Fibroblast of skin of scalp (primary cell): ENCODE data around the gene FAM171A1.
"Not testable (repeated sequence)": the region's sequence is repeated elsewhere in the genome, so short reads cannot be mapped to it uniquely, and the experiment has no call there.

Experiments used
- DNase-seq: peaks from one replicate; pipeline ENCODE4 v3.0.0-alpha.2; 2013

FAM171A1 gene

GRCh38 chr10:15280974-15281373 lies 90.1 kb downstream of the FAM171A1 start:
- DNase-seq: no peak

- peak; percentile 40 for DNase-seq
These were observed 90.6 kb downstream of the FAM171A1 start for GRCh38 chr10:15280462-15280861.

GRCh38 chr10:15279236-15279635 lies 91.9 kb downstream of the FAM171A1 start:
- DNase-seq: no peak

- no peak for DNase-seq
These were observed 92.3 kb downstream of the FAM171A1 start for GRCh38 chr10:15278786-15279185.

DNA sequence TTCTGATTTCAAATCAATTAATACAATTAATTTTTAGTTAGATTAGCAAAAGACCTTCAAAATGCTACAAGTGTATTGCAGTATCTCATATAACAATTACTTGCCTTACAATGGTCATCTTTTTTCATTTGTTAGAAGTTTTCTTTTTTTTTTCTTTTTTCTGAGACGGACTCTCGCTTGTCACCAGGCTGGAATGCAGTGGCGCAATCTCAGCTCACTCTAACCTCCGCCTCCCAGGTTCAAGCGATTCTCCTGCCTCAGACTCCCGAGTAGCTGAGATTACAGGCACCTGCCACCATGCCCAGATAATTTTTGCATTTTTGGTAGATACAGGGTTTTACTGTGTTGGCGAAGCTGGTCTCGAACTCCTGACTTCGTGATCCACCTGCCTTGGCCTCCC lies 95.0 kb downstream of the FAM171A1 start:
- not testable (repeated sequence) for DNase-seq

DNA sequence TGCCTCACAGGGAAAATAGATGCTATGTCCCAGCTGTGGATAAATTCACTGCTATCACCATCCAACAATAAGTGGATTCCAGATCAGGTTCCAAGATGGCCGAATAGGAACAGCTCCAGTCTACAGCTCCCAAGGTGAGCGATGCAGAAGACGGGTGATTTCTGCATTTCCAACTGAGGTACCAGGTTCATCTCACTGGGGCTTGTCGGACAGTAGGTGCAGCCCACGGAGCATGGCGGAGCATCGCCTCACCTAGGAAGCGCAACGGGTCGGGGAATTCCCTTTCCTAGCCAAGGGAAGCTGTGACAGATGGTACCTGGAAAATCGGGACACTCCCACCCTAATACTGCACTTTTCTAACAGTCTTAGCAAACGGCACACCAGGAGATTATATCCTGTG lies 101.3 kb downstream of the FAM171A1 start:
- not testable (repeated sequence) for DNase-seq

GRCh38 chr10:15267496-15267895 lies 103.6 kb downstream of the FAM171A1 start:
- no peak for DNase-seq

GRCh38 chr10:15266117-15266516 lies 105.0 kb downstream of the FAM171A1 start:
- DNase-seq: no peak

DNA sequence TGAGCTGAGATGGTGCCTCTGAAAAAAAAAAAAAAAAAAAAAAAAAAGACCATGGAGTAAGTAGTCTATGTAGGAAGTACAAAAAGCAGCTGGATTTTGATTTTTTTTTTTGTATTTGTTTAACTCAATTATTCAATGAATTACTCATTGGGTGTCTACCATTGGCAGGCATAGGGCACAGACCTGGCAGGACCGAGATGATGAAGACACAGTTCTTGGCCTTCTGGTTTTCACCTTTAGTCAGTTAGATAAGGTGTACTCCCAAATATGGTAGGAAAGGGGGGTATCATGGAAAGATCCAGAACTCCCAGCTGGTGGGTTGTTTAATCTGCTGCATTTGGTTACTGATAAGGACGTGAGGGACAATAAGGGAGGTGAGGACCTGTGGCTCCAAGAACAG lies 105.5 kb downstream of the FAM171A1 start:
- no peak for DNase-seq

- DNase-seq: no peak
These were observed 106.0 kb downstream of the FAM171A1 start for GRCh38 chr10:15265056-15265455.

DNA sequence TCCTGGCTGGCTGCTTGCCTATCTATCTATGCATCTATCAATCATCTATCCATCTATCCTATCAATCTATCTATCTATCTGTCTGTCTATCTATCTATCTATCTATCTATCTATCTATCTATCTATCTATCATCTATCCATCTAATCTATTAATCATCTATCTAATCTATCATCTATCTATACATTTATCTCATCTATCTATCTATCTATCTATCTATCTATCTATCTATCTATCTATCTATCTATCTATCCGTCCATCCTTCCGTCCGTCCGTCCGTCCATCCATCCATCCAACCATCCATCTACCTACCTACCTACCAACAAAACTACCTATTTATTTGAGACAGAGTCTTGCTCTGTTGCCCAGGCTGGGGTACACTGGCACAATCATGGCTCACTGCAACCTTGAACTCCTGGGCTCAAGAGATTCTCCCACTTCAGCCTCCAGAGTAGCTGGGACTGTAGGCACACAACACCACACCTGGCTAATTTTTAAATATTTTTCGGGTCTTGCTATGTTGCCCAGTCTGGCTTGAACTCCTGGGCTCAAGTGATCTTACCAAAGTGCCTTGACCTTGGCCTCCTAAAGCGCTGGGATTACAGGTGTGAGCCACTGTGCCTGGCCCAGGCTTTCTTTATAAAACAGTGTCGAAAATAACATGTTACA lies 107.3 kb downstream of the FAM171A1 start:
- DNase-seq: no peak

DNA sequence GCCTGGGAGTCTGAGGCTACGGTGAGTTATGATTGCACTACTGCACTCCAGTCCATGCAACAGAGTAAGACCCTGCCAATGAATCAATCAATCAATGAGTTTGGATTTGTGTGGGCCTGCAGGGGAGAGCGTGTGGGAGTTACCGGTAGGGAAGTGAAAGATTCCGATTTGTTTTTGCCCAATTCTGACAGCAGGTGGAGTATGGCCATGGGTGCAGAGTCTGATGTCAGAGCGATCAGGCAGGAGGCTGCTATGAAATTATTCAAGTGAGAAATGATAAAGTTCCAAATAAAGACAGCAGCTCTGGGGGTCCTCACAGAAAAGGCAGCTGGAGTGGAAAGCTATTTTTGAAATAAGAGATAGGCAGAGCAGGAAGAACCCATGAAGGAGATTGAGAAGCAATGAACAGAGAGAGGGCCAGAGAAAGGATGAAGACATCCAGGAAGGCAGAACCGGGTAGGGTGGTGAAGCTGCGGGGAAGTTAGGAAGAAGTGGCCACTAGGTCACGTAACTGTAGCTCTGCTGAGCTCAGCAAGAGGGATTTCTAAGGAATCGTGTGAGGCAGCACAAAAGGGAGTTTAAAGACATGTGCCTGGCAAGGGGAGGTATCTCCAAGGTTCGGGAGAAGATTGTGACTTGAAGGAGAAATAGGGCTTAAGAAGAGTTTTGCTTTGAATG lies 108.9 kb downstream of the FAM171A1 start:
- peak; percentile 30 for DNase-seq

DNA sequence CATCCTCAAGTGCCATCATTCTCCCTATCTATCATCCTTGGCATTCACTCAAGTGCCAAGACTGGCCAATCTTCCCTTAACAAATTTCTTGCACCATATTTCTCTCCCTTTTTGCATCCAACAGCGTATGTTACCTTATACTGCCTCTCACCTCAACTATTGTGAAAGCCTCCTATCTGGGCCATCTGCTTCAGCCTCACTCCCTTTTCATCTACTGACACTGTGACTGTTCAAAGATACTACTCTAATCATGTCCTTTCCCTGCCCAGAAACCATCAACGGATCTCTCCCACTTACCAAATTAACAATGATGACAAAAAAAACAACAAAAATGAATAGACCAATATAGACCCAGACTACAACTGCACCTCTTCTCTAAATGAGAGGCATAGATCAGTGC lies 112.0 kb downstream of the FAM171A1 start:
- DNase-seq: no peak

- no peak for DNase-seq
These were observed 112.8 kb downstream of the FAM171A1 start for GRCh38 chr10:15258255-15258654.

GRCh38 chr10:15255961-15256360 lies 115.1 kb downstream of the FAM171A1 start:
- DNase-seq: no peak

- DNase-seq: no peak
These were observed 116.1 kb downstream of the FAM171A1 start for GRCh38 chr10:15254808-15255648.

- DNase-seq: no peak
These were observed 116.9 kb downstream of the FAM171A1 start for GRCh38 chr10:15253951-15254807.

GRCh38 chr10:15252396-15252795 lies 118.7 kb downstream of the FAM171A1 start:
- no peak for DNase-seq

DNA sequence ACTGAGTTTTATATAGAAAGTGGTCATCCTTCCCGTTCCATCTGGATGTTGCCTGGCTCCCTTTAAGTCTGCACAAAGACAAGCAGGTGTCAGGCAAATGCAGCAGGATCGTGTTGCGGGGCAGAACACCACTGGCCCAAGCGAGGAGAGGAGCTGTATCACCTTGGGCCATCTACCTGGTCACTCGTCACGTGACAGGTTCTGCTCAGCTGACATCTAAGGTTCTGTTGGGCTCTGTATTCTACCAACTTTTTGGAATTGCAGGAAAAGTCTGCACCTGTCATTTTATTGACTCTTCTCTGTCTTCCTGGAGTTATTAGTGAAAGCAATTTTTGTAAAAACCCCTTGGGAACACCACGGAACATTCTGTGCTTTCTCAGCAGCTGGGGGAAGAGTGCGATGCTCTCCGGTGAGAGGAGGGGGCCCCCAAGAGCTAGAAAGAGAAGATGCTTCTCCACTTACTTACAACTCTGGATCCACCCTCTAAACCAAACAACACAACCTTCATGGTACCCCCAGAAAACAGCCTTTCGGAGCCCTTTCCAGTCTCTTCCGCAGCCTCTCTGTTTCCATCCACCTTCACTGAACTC lies 119.2 kb downstream of the FAM171A1 start:
- DNase-seq: no peak

DNA sequence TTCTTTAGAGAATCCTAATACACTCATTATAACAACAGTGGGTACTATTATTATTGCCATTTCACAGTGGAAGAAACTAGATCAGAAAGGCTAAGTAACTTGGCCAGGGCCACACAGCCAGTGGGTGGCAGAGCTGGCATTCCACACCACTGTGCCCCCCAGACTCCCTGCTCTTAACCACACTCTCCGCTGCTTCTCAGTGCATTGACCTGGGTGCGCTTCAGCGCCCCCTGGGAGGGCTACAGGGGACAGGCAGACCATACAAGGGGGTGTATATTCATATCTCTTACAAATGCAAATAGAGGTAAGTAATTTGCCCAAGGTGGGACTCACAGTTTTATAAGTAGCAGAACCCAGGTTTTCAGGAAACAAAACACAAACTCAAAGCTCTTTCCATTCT lies 125.6 kb downstream of the FAM171A1 start:
- DNase-seq: peak; percentile 23

DNA sequence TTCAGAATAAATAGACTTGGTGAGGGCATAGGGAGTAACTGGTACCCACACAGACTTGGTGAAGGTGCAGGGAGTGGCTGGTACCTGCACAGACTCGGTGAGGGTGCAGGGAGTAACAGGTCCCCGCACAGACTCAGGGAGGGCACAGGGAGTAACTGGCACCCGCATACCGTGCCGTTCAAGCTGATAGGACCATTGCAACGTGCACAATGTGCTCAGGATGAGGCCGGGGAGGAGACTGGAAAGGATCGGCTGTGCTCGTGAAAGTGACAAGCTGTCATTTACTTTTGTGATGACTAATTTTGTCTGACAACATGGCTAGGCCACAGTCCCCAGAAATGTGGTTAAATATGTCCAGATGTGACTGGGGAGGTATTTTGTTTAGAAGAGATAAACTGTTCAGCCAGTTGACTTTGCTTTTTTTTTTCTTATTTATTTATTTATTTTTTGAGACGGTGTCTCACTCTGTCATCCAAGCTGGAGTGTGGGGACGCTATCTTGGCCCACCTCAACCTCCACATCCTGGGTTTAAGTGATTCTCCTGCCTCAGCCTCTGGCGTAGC lies 126.4 kb downstream of the FAM171A1 start:
- no peak for DNase-seq
